Stimulated activated CD8-positive, alpha-beta memory T cell treated with anti-CD3 and anti-CD28 coated beads, Interleukin-12 subunit alpha, Interleukin-12 subunit beta, amount 100 ng/mL, for 24 hours (primary cell): Measurements from ENCODE around the gene AQP12B.

ENCODE experiments used
- DNase-seq: peaks from one replicate; pipeline ENCODE4 v3.0.0-alpha.2; 2020; ENCODE audit errors: extremely low read depth

Gene AQP12B

GRCh38 chr2:240632306-240632721 lies 50.4 kb downstream of the AQP12B start:
- no peak for DNase-seq

GRCh38 chr2:240631548-240632305 lies 51.0 kb downstream of the AQP12B start:
- DNase-seq: no peak

DNA sequence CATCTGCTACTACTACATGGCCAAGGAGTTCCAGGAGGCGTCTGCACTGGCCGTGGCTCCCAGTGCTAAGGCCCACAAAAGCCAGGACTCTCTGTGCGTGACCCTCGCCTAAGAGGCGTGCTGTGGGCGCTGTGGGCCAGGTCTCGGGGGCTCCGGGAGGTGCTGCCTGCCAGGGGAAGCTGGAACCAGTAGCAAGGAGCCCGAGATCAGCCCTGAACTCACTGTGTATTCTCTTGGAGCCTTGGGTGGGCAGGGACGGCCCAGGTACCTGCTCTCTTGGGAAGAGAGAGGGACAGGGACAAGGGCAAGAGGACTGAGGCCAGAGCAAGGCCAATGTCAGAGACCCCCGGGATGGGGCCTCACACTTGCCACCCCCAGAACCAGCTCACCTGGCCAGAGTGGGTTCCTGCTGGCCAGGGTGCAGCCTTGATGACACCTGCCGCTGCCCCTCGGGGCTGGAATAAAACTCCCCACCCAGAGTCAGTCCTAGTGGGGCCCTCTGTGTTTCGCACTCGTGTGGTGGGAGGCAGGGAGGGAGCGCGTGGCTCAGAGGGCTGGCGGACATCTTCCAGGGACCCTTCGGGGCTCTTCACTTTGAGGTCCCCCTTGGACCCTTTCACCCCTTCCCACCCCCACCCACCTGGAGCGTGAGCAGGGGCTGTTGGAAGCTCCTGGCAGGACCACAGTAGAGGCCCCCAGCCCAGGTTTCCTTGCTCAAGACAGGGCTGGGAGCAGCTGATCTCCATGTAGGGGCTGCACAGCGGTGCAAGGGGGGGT lies 51.7 kb downstream of the AQP12B start:
- no peak for DNase-seq

DNA sequence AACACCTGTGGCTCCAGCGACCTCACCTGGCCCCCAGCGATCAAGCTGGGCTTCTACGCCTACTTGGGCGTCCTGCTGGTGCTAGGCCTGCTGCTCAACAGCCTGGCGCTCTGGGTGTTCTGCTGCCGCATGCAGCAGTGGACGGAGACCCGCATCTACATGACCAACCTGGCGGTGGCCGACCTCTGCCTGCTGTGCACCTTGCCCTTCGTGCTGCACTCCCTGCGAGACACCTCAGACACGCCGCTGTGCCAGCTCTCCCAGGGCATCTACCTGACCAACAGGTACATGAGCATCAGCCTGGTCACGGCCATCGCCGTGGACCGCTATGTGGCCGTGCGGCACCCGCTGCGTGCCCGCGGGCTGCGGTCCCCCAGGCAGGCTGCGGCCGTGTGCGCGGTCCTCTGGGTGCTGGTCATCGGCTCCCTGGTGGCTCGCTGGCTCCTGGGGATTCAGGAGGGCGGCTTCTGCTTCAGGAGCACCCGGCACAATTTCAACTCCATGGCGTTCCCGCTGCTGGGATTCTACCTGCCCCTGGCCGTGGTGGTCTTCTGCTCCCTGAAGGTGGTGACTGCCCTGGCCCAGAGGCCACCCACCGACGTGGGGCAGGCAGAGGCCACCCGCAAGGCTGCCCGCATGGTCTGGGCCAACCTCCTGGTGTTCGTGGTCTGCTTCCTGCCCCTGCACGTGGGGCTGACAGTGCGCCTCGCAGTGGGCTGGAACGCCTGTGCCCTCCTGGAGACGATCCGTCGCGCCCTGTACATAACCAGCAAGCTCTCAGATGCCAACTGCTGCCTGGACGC lies 52.5 kb downstream of the AQP12B start:
- no peak for DNase-seq

DNA sequence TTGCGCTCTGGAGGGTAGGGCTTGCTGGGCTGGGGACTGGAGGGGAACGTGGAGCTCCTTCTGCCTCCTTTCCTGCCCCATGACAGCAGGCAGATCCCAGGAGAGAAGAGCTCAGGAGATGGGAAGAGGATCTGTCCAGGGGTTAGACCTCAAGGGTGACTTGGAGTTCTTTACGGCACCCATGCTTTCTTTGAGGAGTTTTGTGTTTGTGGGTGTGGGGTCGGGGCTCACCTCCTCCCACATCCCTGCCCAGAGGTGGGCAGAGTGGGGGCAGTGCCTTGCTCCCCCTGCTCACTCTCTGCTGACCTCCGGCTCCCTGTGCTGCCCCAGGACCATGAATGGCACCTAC lies 53.1 kb downstream of the AQP12B start:
- DNase-seq: no peak

DNA sequence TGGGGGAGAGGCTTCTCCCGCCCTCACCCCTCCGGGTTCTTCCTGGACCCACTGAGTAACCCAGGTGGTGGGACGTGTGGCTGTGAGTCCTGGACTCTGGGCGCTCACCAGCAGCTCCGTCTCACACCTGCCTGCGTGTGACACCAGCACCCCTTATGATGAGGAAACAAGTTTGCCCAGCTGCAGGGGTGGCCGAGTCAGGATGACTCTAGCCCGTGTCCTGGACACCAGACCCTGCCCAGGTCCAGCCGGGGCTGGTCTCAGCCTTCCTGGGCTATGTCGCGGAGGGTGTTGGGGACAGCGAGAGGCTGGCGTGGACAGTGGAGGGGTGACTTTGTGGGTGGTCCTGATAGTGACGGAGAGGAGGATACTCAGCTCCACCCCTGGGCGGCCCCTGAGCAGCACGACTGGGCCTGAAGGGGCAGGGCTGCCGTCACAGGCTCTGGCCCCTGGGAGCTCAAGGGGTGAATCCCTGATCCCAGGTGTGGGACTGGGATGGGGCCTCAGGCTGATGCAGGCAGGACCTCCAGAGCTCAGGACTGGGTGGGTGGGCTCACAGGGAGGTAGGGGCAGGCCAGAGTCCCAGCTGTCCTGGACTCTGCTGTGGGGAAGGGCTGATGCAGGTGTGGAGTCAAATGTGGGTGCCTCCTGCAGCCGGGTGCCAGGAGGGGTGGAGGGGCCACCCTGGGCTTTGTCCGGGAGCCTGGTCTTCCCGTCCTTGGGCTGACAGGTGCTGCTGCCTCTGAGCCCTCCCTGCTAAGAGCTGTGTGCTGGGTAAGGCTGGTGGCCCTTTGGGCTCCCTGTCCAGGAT lies 53.7 kb downstream of the AQP12B start:
- DNase-seq: no peak

- no peak for DNase-seq
Observed at GRCh38 chr2:240628507-240628807, 54.2 kb downstream of the AQP12B start.

DNA sequence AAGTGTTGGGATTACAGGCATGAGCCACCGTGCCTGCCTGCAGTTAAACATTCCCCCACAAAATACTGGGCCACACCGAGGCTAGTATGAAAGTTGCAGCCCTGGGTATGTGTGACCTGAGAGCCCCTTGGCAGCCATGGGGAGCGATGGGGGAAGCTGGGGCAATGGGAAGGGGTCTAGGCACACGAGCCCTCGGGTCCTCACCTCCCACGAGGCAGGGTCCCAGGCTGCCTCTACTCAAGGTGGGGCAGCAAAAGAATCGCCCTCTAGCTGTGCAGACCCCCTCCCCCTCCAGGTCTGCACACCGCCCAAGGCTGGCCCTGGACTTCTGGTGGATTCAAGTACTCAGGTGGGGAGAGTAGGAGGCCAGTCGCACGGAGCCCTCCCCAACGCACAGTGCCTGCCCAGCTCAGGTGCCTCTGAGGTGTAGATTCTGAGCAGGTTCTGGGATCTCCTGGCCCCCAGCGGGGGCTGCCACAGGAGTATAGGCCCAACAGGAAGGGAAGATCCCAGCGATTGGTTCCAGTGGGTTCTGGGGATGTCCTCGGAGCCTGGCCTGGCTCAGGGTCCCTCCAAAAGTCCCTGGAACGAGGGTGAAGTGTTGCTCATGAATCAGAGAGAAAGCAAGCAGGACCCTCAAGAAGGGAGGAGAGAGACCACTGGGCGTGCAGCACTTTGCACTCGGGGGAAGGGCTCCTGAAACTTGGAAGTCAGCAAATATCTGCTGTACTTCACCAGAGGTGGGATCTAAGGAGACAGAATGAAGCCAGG lies 54.8 kb downstream of the AQP12B start:
- no peak for DNase-seq

GRCh38 chr2:240626531-240627300 lies 56.0 kb downstream of the AQP12B start:
- DNase-seq: no peak
